Measurements from ENCODE around the gene PLSCR1.

The PLSCR1 gene

GRCh38 chr3:146544002-146544928 lies at the start of gene PLSCR1:
PLSCR1 (minus strand) TSS chr3:146544607; CDS start chr3:146536552, 8,055 bp downstream.
- Histone ChIP-seq H3K9me3 (ENCODE audit: low read length) (no peaks in the 10 kb centered on the region), H3K4me1 (ENCODE audit: insufficient read depth, low read length, severe bottlenecking) (peaks cover 34% of the 10 kb centered on the region), H3F3A (ENCODE audit: insufficient read depth, low read length) (no peaks in the 10 kb centered on the region), H3K36me3 (ENCODE audit: insufficient read depth, low read length) (no peaks in the 10 kb centered on the region), H3K9me2 (ENCODE audit: low read depth, low read length) (no peaks in the 10 kb centered on the region), H3K27me3 (ENCODE audit: insufficient read depth, low read length) (no peaks in the 10 kb centered on the region), H4K20me1 (ENCODE audit: insufficient read depth, low read length) (no peaks in the 10 kb centered on the region), H2AFZ (ENCODE audit: low read length) (peak within 1 kb of the TSS; percentile 57; the same call in 1 of the 2 replicates), H3K4me2 (ENCODE audit: low read length) (peak within 1 kb of the TSS; percentile 72), H3K4me3 (ENCODE audit: low read depth, low read length, poor library complexity, severe bottlenecking) (peak within 1 kb of the TSS; percentile 73), H3K79me2 (ENCODE audit: insufficient read depth, low read length) (no peaks in the 10 kb centered on the region), H3K27ac (ENCODE audit: low read depth, low read length, poor library complexity, severe bottlenecking) (no peak within 1 kb of the TSS), H3K9ac (ENCODE audit: low read length) (peak within 1 kb of the TSS; percentile 78)
- TF ChIP-seq CTCF (IDR thresholded peaks at IDR 0.05; ENCODE audit: low read length) (no peak), EZH2 (IDR thresholded peaks at IDR 0.05; ENCODE audit: borderline replicate concordance, low read length) (no peak)

GRCh38 chr3:146593776-146594175 lies 49.4 kb upstream of the PLSCR1 start:
- no peak overlapping the region for H3K4me3 ChIP-seq (ENCODE audit: low read depth, low read length, poor library complexity, severe bottlenecking)
- H4K20me1 ChIP-seq (ENCODE audit: insufficient read depth, low read length) = no peaks in the 10 kb centered on the region
- no peaks in the 10 kb centered on the region for H3K9me2 ChIP-seq (ENCODE audit: low read depth, low read length)
- H3K9me3 ChIP-seq (ENCODE audit: low read length) = no peaks in the 10 kb centered on the region
- TF ChIP-seq CTCF (IDR thresholded peaks at IDR 0.05; ENCODE audit: low read length) (no peak), EZH2 (IDR thresholded peaks at IDR 0.05; ENCODE audit: borderline replicate concordance, low read length) (no peak)
- H3K4me2 ChIP-seq (ENCODE audit: low read length) = no peak overlapping the region
- no peaks in the 10 kb centered on the region for H3K27me3 ChIP-seq (ENCODE audit: insufficient read depth, low read length)
- no peak overlapping the region for H2AFZ ChIP-seq (ENCODE audit: low read length)
- no peak overlapping the region for H3K9ac ChIP-seq (ENCODE audit: low read length)
- no peaks in the 10 kb centered on the region for H3K36me3 ChIP-seq (ENCODE audit: insufficient read depth, low read length)
- H3F3A ChIP-seq (ENCODE audit: insufficient read depth, low read length) = no peaks in the 10 kb centered on the region
- H3K27ac ChIP-seq (ENCODE audit: low read depth, low read length, poor library complexity, severe bottlenecking) = no peak overlapping the region
- no peaks in the 10 kb centered on the region for H3K79me2 ChIP-seq (ENCODE audit: insufficient read depth, low read length)
- H3K4me1 ChIP-seq (ENCODE audit: insufficient read depth, low read length, severe bottlenecking) = no peaks in the 10 kb centered on the region

GRCh38 chr3:146590521-146590920 lies 46.1 kb upstream of the PLSCR1 start:
- no peak overlapping the region for H3K27ac ChIP-seq (ENCODE audit: low read depth, low read length, poor library complexity, severe bottlenecking)

More at GRCh38 chr3:146590521-146590920, 46.1 kb upstream of the PLSCR1 start:
- H3F3A ChIP-seq (ENCODE audit: insufficient read depth, low read length) = no peaks in the 10 kb centered on the region
- no peaks in the 10 kb centered on the region for H3K9me3 ChIP-seq (ENCODE audit: low read length)
- no peak overlapping the region for H2AFZ ChIP-seq (ENCODE audit: low read length)
- H3K36me3 ChIP-seq (ENCODE audit: insufficient read depth, low read length) = no peaks in the 10 kb centered on the region
- TF ChIP-seq CTCF (IDR thresholded peaks at IDR 0.05; ENCODE audit: low read length) (no peak), EZH2 (IDR thresholded peaks at IDR 0.05; ENCODE audit: borderline replicate concordance, low read length) (no peak)
- H4K20me1 ChIP-seq (ENCODE audit: insufficient read depth, low read length) = no peaks in the 10 kb centered on the region
- H3K9ac ChIP-seq (ENCODE audit: low read length) = no peak overlapping the region
- no peak overlapping the region for H3K4me3 ChIP-seq (ENCODE audit: low read depth, low read length, poor library complexity, severe bottlenecking)
- no peaks in the 10 kb centered on the region for H3K4me1 ChIP-seq (ENCODE audit: insufficient read depth, low read length, severe bottlenecking)
- no peak overlapping the region for H3K4me2 ChIP-seq (ENCODE audit: low read length)
- no peaks in the 10 kb centered on the region for H3K79me2 ChIP-seq (ENCODE audit: insufficient read depth, low read length)
- no peaks in the 10 kb centered on the region for H3K9me2 ChIP-seq (ENCODE audit: low read depth, low read length)
- no peaks in the 10 kb centered on the region for H3K27me3 ChIP-seq (ENCODE audit: insufficient read depth, low read length)
